H1 (cell line): ENCODE results near the gene B4GALNT1. TPM values are rescaled to one million over a fixed set of nuclear protein-coding genes. Genes with fewer than 3 reads are reported as not detected.

ENCODE experiments used
- CBX8 ChIP-seq: fragments of 300-800, 300-1000 bp; sonication (generic); IDR thresholded peaks from 2 replicates; pipeline ENCODE4 v1.7.1; 2016; ENCODE audit warnings: low read depth, low read length, borderline replicate concordance
- CHD2 ChIP-seq: IDR thresholded peaks from 2 replicates; pipeline ENCODE4 v1.6.1; 2012; ENCODE audit warnings: low read length, improper control_type of control experiment
- KDM5A ChIP-seq: fragments of 200-600 bp; IDR thresholded peaks from 2 replicates; pipeline ENCODE4 v1.7.1; 2012; ENCODE audit warnings: mild to moderate bottlenecking, low read length, inconsistent platforms, mixed read lengths
- polyA plus RNA-seq, 7 experiments: library from polyadenylated mRNA; depleted of rRNA in 3 of 7; stranded (reverse) in 5 of 7; unstranded in 2 of 7; fragments of >200 nt in 5 of 7; fragments of 200-250 nt in 2 of 7; gene quantifications; 1 replicate in 5 of 7; 2 replicates in 1 of 7; 4 replicates in 1 of 7; pipeline versions ENCODE4 v1.2.1 to v1.2.3, GENCODE V29; 2011 to 2013; ENCODE audit warnings: missing spikeins in 2 of 7, mixed read lengths in 2 of 7
- total RNA-seq: library from RNA; stranded (reverse); fragmentation: NEBNext Ultra II Directional; extraction: Animal tissue kit (Norgen Biotek cat#: 25700); gene quantifications from 2 replicates; pipeline ENCODE4 v1.2.1, GENCODE V29; 2021
- TF ChIP-seq, protein P1 (sequence below): IDR thresholded peaks from 2 replicates; pipeline ENCODE4 v1.6.1; 2012; ENCODE audit warnings: inconsistent platforms

Gene B4GALNT1
- total and polyA plus RNA-seq, 2 of the 8 experiments (the other 6 are each of a cell fraction or from before 2014, with no cell fraction given), result 1.5 to 2.3 TPM

- TF ChIP-seq, protein P1, sequence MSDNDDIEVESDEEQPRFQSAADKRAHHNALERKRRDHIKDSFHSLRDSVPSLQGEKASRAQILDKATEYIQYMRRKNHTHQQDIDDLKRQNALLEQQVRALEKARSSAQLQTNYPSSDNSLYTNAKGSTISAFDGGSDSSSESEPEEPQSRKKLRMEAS, result no peak
- no peak for TF ChIP-seq CBX8
- no peak for TF ChIP-seq CHD2
- no peak for TF ChIP-seq KDM5A
Observed at GRCh38 chr12:57579011-57579410, 54.0 kb downstream of the B4GALNT1 start (continued).
